ENCODE data around the gene MED12. TPM values are rescaled to one million over a fixed set of nuclear protein-coding genes. Genes with fewer than 3 reads are reported as not detected.

Gene MED12
- total RNA-seq, 4 donors from 2014 or later = 29.0 to 74.4 (median 36.0) TPM

DNA sequence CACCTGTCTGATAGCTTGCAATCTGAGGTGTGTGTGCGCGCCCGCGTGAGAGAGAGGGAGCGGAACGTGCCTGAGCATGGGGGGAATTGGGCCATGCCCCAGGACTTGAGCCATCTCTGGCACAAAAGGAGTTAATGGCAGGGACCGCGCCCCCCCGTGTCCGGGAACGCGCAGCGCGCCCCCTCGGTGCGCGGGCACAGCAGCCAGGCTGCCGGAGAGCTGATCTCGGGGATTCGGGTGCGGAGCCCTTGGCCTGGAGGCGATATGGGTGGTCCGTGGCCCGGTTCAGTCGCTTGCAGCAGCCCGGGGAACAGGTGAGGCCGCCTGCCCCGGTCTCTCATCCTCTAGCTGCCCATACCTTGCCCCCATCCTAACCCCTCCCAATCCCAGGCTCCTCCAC, 26.3 kb downstream of the MED12 start, which contains the start of gene NLGN3:
NLGN3 (plus strand) TSS at position 191 of the 400 bp plus-strand sequence. CDS start 2,909 bp downstream, outside the sequence.
- ATAC-seq (ENCODE audit: low FRiP score) = no peak
- TF ChIP-seq, protein P1, sequence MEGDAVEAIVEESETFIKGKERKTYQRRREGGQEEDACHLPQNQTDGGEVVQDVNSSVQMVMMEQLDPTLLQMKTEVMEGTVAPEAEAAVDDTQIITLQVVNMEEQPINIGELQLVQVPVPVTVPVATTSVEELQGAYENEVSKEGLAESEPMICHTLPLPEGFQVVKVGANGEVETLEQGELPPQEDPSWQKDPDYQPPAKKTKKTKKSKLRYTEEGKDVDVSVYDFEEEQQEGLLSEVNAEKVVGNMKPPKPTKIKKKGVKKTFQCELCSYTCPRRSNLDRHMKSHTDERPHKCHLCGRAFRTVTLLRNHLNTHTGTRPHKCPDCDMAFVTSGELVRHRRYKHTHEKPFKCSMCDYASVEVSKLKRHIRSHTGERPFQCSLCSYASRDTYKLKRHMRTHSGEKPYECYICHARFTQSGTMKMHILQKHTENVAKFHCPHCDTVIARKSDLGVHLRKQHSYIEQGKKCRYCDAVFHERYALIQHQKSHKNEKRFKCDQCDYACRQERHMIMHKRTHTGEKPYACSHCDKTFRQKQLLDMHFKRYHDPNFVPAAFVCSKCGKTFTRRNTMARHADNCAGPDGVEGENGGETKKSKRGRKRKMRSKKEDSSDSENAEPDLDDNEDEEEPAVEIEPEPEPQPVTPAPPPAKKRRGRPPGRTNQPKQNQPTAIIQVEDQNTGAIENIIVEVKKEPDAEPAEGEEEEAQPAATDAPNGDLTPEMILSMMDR (IDR thresholded peaks at IDR 0.05) = no peak
- DNase-seq (ENCODE audit: low spot score) = no peak

DNA sequence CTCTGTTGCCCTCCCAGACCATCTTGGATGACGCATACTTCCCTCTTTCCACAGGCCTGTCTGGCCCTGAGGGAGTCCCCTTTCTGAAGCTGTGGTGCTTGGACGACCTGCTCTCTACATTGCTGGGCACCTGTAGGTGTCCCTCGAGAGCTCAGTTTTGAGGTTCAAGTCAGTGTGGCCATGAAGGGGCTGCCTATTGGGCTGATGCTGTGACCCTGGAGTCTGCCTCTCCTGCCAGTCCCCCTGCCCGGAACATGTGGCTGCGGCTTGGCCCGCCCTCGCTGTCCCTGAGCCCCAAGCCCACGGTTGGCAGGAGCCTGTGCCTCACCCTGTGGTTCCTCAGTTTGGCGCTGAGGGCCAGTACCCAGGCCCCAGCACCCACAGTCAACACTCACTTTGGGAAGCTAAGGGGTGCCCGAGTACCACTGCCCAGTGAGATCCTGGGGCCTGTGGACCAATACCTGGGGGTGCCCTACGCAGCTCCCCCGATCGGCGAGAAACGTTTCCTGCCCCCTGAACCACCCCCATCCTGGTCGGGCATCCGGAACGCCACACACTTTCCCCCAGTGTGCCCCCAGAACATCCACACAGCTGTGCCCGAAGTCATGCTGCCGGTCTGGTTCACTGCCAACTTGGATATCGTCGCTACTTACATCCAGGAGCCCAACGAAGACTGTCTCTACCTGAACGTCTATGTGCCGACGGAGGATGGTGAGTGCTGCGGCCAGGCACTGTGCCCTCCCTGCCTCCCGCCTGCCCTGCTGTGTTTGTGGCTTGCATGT, 29.3 kb downstream of the MED12 start:
- DNase-seq (ENCODE audit: low spot score) (no peak), ATAC-seq (ENCODE audit: low FRiP score) (no peak)
- TF ChIP-seq, protein P1 (IDR thresholded peaks at IDR 0.05) = no peak

DNA sequence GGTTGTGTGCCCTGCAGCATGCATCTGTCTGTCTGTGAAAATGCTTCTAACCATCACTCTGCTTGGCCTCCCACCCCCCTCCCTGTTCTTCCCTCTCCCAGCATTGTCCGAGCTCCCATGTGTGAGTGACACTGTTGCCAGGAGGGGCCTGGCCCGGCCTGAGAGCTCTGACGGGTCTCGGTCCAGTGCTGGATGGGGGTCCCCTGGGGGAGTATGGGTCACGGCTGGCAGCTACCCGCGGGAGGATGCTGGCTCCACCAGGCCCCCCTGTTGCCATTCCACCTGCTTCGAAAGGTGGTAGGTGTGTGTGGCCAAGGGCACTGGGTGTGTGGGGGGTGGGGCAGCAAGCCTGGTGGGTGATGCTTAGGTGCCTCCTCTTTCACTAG, 29.9 kb downstream of the MED12 start:
- ATAC-seq (ENCODE audit: low FRiP score) = no peak
- TF ChIP-seq, protein P1 (IDR thresholded peaks at IDR 0.05) = no peak
- no peak for DNase-seq (ENCODE audit: low spot score)

DNA sequence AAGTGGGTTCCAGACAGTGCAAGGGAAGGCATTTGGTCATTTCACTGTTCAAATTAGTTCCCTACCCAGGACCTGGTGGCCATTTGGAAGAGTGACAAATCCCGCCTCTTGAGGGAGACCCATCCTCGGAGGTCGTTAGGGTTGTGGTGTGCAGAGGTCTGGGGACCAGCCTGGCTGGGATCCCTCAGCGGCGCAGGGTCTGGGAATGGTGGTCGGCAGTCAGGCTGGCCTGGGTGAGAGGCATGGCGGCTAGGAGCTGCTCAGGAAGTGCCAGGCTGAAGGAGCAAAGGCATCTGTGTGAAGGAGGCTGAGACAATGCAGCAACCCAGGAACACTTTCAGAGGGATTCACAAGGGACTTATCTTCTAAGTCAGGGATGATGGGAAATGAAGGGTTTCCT, 33.0 kb downstream of the MED12 start:
- no peak for DNase-seq (ENCODE audit: low spot score)
- TF ChIP-seq, protein P1 (IDR thresholded peaks at IDR 0.05) = no peak
- ATAC-seq (ENCODE audit: low FRiP score) = no peak

DNA sequence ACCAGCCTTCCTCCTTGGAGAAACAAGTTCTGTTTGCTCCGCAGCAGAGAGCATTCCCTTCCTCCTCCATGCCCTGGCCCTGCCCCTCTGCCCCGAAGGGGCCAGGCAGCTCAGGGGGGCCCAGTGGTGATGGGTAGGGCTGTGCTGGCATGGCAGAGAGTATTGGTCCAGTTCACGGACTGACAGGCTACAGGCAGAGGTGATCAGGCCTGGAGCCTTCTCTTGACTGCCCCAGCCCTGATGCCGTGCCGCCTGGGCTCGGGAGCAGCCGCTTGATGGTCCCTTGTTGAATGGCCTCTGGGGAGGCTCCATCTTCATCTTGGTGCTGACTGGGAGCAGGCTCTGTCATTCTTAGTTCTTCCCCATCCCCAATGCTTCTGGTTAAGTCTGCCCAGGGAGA, 35.8 kb downstream of the MED12 start:
- TF ChIP-seq, protein P1 (IDR thresholded peaks at IDR 0.05) = no peak
- DNase-seq (ENCODE audit: low spot score) = no peak
- no peak for ATAC-seq (ENCODE audit: low FRiP score)

DNA sequence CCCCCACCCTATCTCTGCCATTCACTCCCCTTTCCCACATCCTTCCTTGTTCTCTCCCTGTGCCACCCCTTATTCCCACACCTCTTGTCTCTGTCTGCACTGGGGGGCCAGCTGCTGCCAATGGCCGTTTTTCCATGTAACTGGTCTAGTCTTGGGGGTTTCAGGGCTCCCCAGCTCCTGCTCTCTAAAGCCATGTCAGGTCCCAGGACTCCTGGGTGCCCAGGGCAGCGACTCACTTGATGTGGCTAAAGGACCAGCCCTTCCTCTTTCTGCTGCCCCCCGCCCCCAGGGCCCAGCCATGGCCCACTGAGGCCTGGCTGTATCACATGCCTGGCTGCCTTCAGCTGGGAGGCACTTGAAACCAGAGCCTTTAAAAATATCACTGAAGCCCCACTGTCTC, 36.2 kb downstream of the MED12 start:
- ATAC-seq (ENCODE audit: low FRiP score) (no peak), DNase-seq (ENCODE audit: low spot score) (no peak)
- TF ChIP-seq, protein P1 (IDR thresholded peaks at IDR 0.05) = no peak

DNA sequence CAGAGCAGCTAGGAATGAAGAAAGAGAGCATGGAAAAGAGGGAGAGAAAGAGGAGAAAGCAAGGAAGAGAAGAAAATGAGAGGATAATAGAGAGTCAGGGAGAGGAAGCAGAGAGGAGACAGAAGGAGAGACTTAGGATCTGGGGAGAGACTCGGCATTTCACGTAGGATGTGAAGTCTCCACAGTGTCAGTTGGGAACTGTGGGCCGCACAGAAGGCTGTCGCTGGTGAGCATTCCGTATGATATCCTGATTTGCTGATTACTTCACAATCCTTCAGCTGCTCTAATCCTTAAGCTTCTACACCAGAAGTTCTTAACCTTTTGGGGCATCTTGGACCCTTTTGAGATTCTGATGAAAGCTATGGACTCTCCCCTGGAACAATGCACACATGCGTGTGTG, 40.2 kb downstream of the MED12 start:
- TF ChIP-seq, protein P1 (IDR thresholded peaks at IDR 0.05) = no peak
- no peak for DNase-seq (ENCODE audit: low spot score)
- no peak for ATAC-seq (ENCODE audit: low FRiP score)
